Caco-2 (cell line): Measurements from ENCODE around the gene PRPF19. TPM values are rescaled to one million over a fixed set of nuclear protein-coding genes. Genes with fewer than 3 reads are reported as not detected.

ENCODE experiments used
- BruUV-seq: library from RNA; stranded (reverse); fragments of 400-500 nt; replicated peaks from 2 replicates; lab custom pipeline; 2021; lab: Mats Ljungman, UMichigan
- CTCF ChIA-PET: fragments of 300-600 bp; sonication (Branson Sonifier 250); formaldehyde crosslinking; loops from one replicate; lab custom pipeline; 2022; ENCODE audit warnings: antibody characterized with exemption; lab: Charles Lee
- POLR2A ChIA-PET: fragments of 300-600 bp; sonication (Branson Sonifier 250); formaldehyde crosslinking; loops from one replicate; lab custom pipeline; 2022; ENCODE audit warnings: antibody characterized with exemption; lab: Charles Lee
- DNase-seq, 2 experiments: peaks; one replicate each; pipeline versions ENCODE4 v3.0.0 to v3.0.0-alpha.2; 2020 to 2022
- H3K27me3 ChIP-seq: replicated peaks from 2 replicates; pipeline ENCODE4 v1.6.0; 2011; ENCODE audit warnings: low read length; ENCODE audit not compliant: control insufficient read depth, insufficient read depth
- H3K36me3 ChIP-seq: 2 replicates; pipeline ENCODE4 v1.5.1; 2011; ENCODE audit warnings: low read length; ENCODE audit not compliant: control insufficient read depth, insufficient read depth
- H3K4me1 ChIP-seq: fragments of 250-450 bp; sonication (Bioruptor Pico); 2 replicates; pipeline ENCODE4 v1.5.1; 2020; ENCODE audit warnings: mild to moderate bottlenecking
- H3K4me3 ChIP-seq: 2 replicates; pipeline ENCODE4 v1.5.1; 2011; ENCODE audit warnings: low read depth, mild to moderate bottlenecking, control low read depth, low read length
- H3K9me3 ChIP-seq: fragments of 250-450 bp; sonication (Bioruptor Pico); 2 replicates; pipeline ENCODE4 v1.5.1; 2020; ENCODE audit warnings: mild to moderate bottlenecking, moderate library complexity
- H3K27ac Mint-ChIP-seq: one replicate; pipeline ENCODE4 v1.8.0; 2022; ENCODE audit warnings: mixed read lengths; ENCODE audit not compliant: unreplicated experiment
- H3K27me3 Mint-ChIP-seq: one replicate; pipeline ENCODE4 v1.8.0; 2022; ENCODE audit warnings: mixed read lengths; ENCODE audit not compliant: insufficient read depth, unreplicated experiment
- H3K36me3 Mint-ChIP-seq: one replicate; pipeline ENCODE4 v1.8.0; 2022; ENCODE audit warnings: mild to moderate bottlenecking, mixed read lengths; ENCODE audit not compliant: insufficient read depth, unreplicated experiment
- H3K4me1 Mint-ChIP-seq: one replicate; pipeline ENCODE4 v1.8.0; 2022; ENCODE audit warnings: low read depth, mixed read lengths; ENCODE audit not compliant: unreplicated experiment
- H3K4me3 Mint-ChIP-seq: one replicate; pipeline ENCODE4 v1.8.0; 2022; ENCODE audit warnings: mild to moderate bottlenecking, moderate library complexity, mixed read lengths; ENCODE audit not compliant: unreplicated experiment
- H3K9me3 Mint-ChIP-seq: one replicate; pipeline ENCODE4 v1.8.0; 2022; ENCODE audit warnings: mixed read lengths; ENCODE audit not compliant: unreplicated experiment
- CTCF ChIP-seq, 2 experiments: fragments of 200-600 bp in 1 of 2; IDR thresholded peaks; 1 replicate in 1 of 2; 2 replicates in 1 of 2; pipeline versions ENCODE4 v1.5.1 to v1.8.0; 2011 to 2022; ENCODE audit warnings: antibody characterized with exemption in 1 of 2, control low read depth in 1 of 2, inconsistent platforms in 1 of 2, low read depth in 1 of 2, low read length in 1 of 2, mild to moderate bottlenecking in 1 of 2, moderate library complexity in 1 of 2; ENCODE audit not compliant: insufficient read depth in 1 of 2, severe bottlenecking in 1 of 2, unreplicated experiment in 1 of 2
- intact Hi-C: fragments of 100-400 bp; cut with micrococcal nuclease; formaldehyde crosslinking; loops from one replicate; pipeline ENCODE4 v1.10.0; 2022; ENCODE audit not compliant: unreplicated experiment
- total RNA-seq: library from RNA; stranded (reverse); gene quantifications from 2 replicates; pipeline ENCODE4 v1.2.3, GENCODE V29; 2022

The PRPF19 gene
- total RNA-seq, 1 experiment from 2014 or later: 183 TPM

GRCh38 chr11:60872124-60872960 lies 34.0 kb downstream of the PRPF19 start:
- Histone ChIP-seq H3K27me3 (no peaks in the 10 kb centered on the region), H3K4me1 (no peaks in the 10 kb centered on the region), H3K36me3 (no peaks in the 10 kb centered on the region), H3K9me3 (no peaks in the 10 kb centered on the region), H3K4me3 (no peak overlapping the region)
- no peaks in the 10 kb centered on the region for H3K36me3 Mint-ChIP-seq
- ChIA-PET POLR2A (no interaction called here), CTCF (interaction anchor here (0.9 to 1.1 kb wide), 2 partner anchors 15 to 17 kb away, joined by 4 to 5 read pairs; no protein-coding TSS in a partner anchor)
- no peak overlapping the region for H3K27ac Mint-ChIP-seq
- DNase-seq: no peak
- no peaks in the 10 kb centered on the region for H3K9me3 Mint-ChIP-seq
- no peak overlapping the region for H3K4me3 Mint-ChIP-seq
- TF ChIP-seq CTCF (IDR thresholded peaks at IDR 0.05; ENCODE audit: insufficient read depth in 1 of 2, low read depth in 1 of 2, low read length in 1 of 2, severe bottlenecking in 1 of 2, unreplicated experiment in 1 of 2): no peak
- H3K27me3 Mint-ChIP-seq: no peaks in the 10 kb centered on the region
- intact Hi-C loops: no loop called here
- no peaks in the 10 kb centered on the region for H3K4me1 Mint-ChIP-seq
- no TSS peak for BruUV-seq

DNA sequence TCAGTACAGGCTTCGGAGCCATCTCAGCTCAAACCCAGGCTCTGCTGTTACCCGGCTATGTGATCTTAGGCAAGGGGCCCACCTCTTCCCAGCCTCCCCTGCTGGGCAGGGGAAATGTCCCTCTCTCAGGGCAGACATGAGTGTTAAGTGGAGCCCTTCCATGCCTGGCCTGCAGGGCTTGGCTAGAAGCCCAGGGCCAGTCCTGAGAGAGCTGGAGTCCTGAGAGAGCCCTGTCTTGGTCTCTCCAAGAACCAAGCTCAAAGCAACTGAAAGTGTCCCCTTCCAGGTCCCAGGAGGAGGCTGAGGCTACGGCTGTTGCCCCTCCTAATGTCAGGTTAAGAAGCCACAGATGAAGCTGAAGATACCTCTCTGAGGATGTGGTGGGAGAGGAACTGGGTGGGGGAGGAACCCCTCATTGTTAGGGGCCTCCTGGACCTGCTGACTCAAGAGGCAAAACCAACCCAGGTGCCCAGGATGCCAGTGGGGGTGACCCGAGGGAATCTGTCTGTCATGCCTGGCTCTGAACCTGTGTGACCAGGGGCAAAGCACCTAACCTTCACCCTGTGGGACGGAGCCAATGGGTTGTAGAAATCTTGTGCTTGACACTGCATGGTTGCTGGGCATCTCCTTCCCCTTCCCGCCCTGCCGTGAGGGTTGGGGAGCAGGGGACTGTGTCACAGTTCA lies 34.9 kb downstream of the PRPF19 start:
- ChIA-PET POLR2A (no interaction called here), CTCF (interaction anchor here (0.9 to 1.1 kb wide), 2 partner anchors 16 to 18 kb away, joined by 4 to 5 read pairs; no protein-coding TSS in a partner anchor)
- Mint-ChIP-seq H3K9me3 (no peaks in the 10 kb centered on the region), H3K36me3 (no peaks in the 10 kb centered on the region), H3K4me1 (peaks cover 5% of the 10 kb centered on the region), H3K27ac (no peak overlapping the region), H3K27me3 (no peaks in the 10 kb centered on the region), H3K4me3 (no peak overlapping the region)
- Histone ChIP-seq H3K27me3 (no peaks in the 10 kb centered on the region), H3K36me3 (no peaks in the 10 kb centered on the region), H3K9me3 (no peaks in the 10 kb centered on the region), H3K4me1 (no peaks in the 10 kb centered on the region), H3K4me3 (no peak overlapping the region)
- no peak for DNase-seq
- no peak for TF ChIP-seq CTCF (IDR thresholded peaks at IDR 0.05; ENCODE audit: insufficient read depth in 1 of 2, low read depth in 1 of 2, low read length in 1 of 2, severe bottlenecking in 1 of 2, unreplicated experiment in 1 of 2)
- no TSS peak for BruUV-seq
- intact Hi-C loops: no loop called here

DNA sequence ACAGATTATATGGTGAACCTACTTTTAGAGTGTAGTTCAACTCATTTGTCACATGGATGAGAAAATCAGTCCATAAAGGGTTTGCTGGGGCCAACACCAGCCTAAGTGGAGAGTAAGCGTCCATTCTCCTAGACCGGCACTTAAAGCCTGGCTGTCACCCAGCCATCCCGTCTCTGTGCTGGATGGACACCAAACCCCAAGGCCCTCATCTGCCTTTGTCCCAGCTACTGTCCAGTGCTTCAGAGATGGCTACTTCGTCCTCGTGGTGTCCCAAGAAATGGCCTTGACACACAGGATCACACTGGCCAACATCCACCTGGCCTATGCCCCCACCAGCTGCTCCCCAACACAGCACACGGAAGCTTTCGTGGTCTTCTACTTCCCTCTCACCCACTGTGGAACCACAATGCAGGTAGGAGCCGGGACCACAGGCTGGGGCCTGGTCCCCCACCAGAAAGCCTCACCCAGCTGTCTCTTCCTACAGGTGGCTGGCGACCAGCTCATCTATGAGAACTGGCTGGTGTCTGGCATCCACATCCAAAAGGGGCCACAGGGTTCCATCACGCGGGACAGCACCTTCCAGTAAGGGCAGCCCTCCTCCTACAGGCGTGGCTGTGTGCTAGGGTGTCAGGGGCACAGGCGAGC lies 35.5 kb downstream of the PRPF19 start:
- H3K27me3 Mint-ChIP-seq: no peaks in the 10 kb centered on the region
- H3K4me3 Mint-ChIP-seq: no peak overlapping the region
- DNase-seq: no peak
- no peaks in the 10 kb centered on the region for H3K9me3 Mint-ChIP-seq
- no TSS peak for BruUV-seq
- CTCF ChIA-PET: interaction anchor here (1.1 kb wide), 1 partner anchor 18 kb away, joined by 4 read pairs; no protein-coding TSS in a partner anchor
- no peak overlapping the region for H3K27ac Mint-ChIP-seq
- H3K36me3 ChIP-seq: no peaks in the 10 kb centered on the region
- no peaks in the 10 kb centered on the region for H3K4me1 ChIP-seq
- no peak overlapping the region for H3K4me3 ChIP-seq
- POLR2A ChIA-PET: no interaction called here
- peaks cover 7% of the 10 kb centered on the region for H3K4me1 Mint-ChIP-seq
- H3K27me3 ChIP-seq: no peaks in the 10 kb centered on the region
- no peak for TF ChIP-seq CTCF (IDR thresholded peaks at IDR 0.05; ENCODE audit: insufficient read depth in 1 of 2, low read depth in 1 of 2, low read length in 1 of 2, severe bottlenecking in 1 of 2, unreplicated experiment in 1 of 2)
- no peaks in the 10 kb centered on the region for H3K36me3 Mint-ChIP-seq
- H3K9me3 ChIP-seq: no peaks in the 10 kb centered on the region
- intact Hi-C loops: no loop called here
